NCI-H1092 (cell line): Measurements from ENCODE around the gene NSD2.
"Not testable (repeated sequence)": the region's sequence is repeated elsewhere in the genome, so short reads cannot be mapped to it uniquely, and the experiment has no call there.

Source experiments
- DNase-seq: peaks from one replicate; lab custom pipeline; 2025; lab: John Stamatoyannopoulos, UW

Gene NSD2

DNA sequence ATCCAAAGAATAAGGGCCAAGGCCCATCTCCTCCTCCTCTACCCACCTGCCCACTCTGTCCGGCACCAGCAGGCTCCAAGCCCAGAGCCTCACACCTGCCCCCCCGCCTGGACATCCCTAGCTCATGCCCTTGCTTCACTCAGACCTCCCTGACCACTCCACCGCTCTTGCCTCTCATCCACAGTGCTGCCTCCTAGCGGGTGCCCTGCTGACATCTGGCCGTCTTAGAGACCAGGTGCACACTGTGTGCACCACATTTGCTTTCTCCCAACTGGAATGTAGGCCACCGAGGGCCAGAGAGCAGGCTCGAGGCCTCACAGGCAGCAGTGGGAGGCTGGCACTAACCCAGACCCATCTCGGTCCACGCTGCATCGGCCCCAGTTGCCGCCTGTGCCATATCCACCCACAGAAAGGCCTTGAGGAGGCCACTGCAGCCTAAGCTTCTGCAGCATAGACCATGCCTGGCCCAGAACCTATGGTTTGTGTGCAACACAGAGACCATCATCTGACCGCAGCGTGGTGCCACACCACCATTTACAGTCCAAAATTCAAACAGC, 28.8 kb upstream of the NSD2 start:
- no peak for DNase-seq

DNA sequence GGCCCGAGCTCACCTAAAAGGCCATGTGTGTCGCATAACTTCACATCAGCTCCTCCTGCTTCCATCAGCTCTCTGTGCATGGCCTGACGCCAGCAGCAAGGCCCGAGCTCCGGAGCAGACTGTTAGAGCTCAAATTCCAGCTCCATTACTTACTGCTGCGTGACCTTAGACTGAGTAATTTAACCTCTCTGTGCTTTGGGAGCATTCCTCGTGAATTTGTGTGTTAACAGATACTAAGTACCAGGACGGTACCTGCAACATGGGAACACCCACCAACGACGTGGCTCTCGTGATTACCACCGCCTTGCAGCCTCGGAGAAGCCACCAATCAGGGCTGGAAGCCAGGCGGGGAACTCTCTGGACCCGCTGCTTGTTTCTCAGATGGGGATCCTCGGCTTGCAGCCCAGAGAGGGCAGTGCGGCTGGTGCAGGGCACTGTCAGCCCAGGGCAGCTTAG, 28.2 kb upstream of the NSD2 start:
- DNase-seq, result no peak

DNA sequence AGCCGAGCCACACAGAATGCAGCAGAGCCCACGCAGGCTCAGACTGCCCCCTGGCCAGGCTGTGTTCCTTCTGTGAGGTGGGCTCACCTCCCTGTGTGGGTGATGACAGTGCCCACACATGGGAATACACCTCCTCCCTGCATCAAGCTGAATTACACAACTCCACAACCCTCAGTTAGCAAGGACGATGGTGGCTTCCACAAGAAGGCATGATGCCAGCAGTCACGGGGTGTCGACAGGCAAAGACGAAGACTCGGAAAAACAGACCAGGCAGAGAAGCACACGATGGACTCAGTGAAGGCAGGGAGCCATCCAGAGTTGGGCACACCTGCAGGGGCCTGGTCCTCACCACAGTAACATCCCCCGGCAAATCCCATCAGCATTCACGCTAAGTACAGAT, 27.3 kb upstream of the NSD2 start:
- DNase-seq, result no peak

DNA sequence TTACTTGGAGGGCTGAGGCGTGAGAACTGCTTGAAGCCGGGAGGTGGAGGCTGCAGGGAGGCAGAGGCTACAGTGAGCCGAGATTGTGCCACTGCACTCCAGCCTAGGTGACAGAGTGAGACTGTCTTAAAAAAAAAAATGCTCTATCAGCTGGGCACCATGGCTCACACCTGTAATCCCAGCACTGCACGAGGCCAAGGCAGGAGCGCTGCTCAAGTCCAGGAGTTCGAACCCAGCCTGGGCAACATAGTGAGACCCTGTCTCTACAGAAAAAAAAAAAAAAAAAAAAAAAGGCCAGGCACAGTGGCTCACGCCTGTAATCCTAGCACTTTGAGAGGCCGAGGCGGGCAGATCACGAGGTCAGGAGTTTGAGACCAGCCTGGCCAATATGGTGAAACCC, 26.6 kb upstream of the NSD2 start:
- not testable (repeated sequence) for DNase-seq

DNA sequence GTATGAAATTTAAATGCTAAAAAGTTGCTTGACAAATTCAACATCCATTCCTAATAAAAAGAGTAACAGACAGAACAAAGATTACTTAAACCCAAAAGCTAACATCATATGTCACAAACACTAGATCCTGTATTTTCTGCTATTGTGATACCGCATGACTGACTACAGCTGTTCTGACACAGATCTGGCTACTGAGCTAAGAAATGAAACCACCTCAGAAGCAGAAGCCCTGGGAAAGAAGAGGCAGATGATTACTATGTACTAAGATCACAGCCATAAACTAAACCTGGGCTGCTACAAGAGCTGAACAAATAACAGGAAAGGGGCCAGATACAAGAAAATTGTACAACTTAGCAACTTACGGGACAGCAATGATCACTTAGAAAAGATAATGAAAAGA, 24.6 kb upstream of the NSD2 start:
- DNase-seq, result no peak

DNA sequence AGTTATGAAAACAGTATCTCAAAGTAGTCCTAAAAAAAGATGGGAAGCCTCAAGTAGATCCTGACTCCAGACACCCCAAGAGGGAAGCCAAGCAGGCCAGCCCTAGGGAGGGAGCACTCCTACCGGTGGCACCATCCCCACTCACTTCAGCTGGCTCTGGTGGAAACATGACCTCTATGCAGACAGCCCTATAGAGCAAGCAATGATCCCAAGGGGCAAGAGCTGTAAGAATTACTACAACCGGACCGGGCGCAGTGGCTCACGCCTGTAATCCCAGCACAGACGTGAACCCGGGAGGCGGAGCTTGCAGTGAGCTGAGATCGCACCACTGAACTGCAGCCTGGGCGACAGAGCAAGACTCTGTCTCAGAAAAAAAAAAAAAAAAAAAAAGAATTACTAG, 20.9 kb upstream of the NSD2 start:
- no peak for DNase-seq

DNA sequence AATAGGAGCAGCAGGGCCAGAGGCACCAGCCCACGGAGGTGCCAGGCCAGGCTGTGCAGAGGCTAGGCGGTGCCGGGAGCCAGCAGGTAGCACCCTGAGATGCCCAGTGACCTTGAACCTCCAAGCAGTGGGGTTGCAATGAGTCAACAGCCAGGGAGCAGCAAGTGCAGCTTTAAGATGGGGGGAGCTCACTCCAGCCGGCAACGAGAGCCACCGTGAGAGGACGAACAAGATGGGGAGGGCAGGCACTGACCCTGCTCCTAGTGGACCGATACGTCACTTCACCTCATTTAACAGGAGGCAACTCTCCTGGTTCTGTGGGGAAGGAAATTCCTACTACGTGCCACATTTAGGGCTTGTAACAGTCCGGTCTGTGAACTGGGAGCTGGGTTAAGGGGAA, 20.0 kb upstream of the NSD2 start:
- no peak for DNase-seq

DNA sequence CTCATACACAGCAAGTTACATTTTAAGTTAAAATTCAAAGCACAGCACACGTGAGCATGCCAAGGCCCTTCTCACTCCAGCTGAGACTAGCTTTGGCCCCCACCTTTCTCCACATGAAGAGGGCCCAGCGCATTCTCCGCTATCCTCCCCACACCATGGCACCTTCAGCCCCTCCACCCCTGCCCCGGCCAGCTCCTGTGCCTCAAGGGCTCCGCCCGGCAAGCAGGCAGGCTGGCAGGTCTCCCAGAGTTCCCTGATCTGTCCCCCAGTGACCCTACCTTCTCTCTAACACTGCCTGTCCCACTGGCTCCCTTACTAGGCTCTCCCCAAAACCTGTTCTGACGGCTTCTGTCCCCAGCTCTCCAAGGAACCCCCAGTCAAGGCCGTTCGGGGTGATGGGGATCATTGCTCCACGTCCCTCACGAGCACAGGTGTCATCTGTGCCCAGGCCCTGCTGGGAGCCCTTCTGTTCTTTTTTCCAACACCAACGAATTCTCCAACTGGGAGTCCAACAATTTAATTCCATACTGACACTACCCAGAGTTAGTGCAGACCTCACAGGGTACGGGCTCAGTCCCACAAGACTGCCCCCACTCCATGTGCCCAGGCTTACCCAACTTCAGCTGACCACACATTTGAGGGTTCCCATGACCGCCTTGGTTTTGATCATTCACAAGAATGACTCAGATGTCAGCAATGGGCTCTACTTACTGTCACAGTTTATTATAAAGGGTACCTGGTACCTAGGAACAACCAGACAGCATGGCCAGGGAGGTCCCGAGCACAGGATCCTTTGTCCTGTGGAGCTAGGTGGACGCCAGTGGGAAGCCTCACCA, 19.4 kb upstream of the NSD2 start:
- no peak for DNase-seq

DNA sequence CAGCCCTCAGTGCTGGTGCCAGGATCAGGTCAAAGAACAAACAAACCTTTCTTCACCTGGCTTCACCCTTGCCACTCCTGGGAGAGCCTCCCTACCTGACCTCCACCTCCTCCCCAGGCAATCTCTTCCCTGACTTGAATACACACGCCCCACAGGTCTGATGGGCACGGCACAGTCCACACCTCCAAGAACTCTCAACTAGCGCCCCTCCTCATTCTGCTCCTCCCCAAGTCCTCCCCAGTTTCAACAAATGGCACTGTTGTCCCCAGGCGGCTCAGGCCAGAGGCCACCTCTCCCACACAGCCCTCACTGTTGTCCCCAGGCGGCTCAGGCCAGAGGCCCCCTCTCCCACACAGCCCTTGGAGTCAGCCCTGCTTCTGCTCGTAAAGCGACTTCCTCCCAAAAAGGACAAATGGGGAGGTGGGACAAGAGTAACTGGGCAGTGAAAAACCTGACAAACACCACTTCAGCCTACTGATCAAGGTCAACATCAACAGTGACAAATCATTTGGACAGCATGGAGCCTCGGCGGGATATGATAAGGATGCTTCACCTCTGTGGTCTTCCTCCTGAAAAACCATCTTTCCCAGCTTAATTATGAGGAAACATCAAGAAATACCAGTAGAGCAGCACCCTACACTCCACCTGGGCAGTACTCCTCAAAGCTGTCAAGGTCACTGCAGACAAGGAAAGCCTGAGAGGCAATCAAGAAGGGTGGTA, 18.1 kb upstream of the NSD2 start:
- no peak for DNase-seq

DNA sequence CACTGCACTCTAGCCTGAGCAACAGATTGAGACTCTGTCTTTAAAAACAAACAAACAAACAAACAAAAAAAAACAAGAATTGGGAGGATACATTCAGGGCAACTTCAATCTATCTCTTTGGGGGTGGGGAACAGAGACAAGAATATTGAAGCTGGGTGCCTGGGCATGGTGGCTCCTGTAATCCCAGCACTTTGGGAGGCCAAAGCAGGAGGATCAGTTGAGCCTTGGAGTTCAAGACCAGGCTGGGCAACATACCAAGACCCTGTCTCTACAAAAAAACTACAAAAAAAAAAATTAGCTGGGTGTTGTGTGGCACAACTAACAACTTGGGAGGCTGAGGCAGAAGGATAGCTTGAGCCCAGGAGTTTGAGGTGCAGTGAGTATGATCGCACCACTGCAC, 16.4 kb upstream of the NSD2 start:
- DNase-seq, result no peak

DNA sequence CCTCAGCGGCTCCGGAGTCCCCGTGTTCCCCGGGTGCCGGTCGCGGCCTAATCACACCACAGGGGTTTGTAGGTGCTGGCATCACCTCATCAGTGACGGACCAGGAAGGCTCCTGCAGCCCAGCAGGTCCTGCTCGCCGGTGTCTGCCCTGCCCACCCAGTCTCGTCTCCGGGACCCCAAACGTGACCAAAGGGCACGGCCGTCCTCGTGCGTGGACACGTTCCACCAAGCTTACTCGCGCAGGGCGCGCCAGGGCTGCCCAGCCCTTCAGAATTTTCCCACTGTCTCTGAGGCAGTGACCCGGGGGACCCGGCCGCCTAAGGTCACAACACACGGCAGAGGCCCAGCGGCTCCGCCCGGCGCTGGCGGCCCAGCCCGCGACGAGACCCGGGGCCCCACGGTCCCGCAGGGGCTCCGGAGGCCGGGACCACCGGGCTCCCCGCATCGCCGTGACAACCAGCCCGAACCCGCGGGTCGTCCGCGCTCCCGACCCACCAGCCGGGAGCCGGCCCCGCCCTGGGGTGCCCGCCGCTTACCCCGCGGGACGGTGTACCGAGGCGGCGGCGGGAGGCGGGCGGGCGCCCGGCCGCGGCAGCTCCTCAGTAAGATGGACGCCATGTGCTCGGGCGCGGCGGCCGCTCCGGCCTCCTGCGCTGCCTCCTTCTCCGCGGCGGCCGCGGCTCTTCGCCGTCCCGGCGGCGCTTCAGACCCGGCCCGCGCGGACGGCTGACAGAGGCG, 15.7 kb upstream of the NSD2 start:
- DNase-seq, result no peak

DNA sequence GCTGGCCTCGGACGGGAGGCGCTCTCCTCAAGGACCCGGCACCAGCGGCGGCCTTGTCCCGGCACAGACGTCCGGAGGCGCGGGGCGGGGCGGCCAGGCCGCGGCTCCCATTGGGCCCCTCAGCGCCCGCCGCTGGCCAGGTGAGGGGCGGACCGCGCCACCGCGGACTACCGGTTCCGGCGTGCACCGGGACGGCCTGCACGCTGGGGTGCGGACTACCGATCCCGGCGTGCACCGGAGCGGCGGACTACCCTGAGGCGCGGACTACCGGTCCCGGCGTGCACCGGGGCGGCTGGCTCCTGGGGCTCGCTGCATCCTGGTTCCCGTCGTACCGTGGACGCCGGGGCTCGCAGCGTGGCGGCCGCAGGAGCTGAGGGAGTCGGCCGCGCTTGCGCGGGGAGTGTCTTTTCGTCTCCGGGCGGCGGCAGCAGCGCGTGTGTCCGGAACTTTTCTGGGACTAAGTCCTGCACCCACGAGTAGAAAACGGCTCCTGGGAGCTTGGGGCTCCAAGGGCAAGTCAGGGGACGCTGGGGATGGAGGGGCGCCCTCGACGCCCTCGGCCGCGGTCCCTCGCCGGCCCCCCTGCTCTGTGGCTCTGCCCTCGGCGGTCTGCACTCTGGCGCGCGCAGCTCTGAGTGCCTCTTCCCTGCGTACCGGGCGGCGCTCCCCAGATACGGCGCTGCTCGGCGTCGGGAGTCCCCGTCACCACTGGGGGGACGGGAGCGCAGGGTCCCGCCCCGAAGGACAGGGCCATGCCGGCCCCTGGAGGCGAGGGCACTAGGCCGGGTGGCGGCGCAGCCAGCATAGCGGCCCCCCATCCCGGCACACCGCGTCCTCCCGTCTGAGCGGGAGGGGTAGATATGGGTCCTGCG, 14.9 kb upstream of the NSD2 start, which contains the start of gene LETM1:
LETM1 (minus strand) TSS at position 86 of the 872 bp plus-strand sequence. CDS start 206 bp downstream, outside the sequence.
- peak; percentile 91 for DNase-seq

DNA sequence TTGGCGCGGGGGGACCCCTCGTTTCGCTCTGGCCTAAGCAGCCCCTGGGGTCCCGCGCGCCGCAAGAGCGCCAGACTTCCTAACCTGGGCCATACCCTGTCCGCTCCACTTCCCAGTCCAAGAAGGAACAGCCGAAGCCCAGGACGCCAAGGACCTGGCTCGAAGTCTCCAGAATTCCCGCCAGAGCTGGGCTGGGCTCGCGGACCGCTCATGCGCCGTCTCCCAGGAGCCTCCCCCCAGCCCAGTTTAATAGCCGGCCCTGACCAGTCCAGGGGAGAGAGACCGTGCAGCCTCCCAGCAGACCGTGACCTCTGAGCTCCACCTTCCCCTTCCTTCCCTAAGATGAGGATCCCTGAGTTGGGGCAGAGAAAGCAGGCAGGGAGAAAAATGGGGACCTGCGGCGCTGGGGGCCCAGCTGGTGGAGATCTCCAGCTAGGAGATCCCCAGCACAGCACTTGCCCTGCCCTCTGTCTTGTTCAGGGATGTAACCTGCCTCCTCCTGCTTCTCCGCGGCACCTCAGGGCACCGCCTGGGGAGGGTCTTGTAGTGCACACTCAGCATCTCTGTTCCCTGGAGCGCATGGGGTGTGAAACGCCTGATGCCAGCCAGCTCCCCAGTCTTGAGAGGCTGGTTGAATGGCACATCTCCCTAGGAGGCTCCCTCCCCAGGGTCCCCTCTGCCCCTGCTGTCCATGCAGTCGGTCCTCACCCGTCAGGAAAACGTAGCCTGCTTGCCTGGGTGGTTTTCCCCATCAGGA, 14.1 kb upstream of the NSD2 start:
- DNase-seq, result no peak

DNA sequence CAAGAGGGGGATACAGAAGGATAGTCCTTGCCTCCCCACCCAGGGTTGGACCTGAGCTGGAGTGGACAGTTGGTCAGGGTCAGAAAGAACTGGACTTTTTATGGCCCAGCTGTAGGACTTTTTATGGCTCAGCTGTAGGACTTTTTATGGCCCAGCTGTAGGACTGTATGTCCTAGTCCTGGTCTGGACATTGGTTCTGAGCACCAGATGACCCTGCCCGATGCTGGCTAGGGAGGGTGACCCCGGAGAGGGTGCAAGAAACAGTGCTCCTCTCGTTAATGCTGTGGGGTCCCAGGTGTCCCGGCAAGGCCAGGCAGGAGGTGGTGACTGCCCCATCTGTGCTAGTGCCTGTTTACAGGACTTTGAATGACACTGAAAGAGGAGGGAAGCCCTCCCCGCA, 13.3 kb upstream of the NSD2 start:
- no peak for DNase-seq

DNA sequence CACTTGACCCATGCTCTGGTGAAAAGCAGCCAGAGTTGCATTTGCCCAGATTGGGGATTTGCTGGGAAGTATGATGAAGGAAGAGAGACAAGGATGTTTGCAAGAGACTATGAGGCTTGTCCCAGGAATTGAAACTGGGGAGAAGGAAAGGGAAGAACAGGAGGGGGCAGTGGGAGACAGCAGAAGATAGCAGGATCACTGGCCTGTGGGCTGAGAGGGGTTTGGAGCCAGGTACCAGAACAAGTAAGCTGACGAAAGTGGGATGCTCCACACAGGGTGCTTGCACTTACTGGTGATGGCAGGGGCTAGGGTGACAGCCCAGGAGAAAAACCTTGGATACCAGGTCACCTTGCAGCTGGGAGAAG, 11.8 kb upstream of the NSD2 start:
- DNase-seq, result no peak

DNA sequence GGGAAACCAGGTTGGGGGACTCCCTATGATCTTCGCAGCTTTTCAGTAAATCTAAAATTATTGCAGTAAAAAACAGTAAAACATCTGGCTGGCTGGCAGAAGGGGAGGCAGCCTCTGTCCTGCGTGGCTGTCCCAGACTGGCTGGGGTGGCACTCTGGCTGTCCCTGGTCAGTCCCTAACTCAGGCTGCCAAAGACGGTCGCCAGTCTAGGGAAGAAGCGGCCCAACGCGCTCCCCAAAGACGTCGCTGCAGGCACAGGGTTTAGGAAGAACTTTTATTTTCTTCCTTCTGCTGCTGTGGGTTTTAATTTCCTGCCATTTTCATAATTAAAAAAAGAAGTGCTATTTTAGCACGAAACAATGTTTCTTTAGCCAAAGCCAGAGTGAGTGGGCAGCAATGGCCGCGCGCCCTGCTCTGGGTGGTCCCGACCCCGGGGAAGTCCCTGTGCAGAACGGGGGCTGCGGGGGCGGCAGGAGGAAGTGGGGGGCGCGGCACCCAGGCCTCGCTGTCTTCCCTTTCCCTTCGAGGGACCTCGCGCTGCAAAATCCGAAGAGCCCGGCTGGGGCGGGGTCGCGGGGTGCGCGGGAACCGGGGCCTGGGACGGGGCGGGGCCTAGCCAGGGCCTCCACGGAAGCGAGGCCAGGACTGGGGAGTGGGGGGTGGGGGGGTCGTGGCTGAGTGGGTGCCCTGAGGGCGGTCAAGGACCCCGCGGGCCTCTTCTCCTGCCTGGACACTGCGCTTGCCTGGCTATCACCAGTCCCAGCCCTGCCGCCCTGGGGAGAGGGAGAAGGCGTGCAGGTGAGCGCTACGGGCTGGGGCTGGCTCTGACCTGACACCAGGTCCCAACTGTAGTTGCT, 8.9 kb upstream of the NSD2 start:
- DNase-seq, result no peak

DNA sequence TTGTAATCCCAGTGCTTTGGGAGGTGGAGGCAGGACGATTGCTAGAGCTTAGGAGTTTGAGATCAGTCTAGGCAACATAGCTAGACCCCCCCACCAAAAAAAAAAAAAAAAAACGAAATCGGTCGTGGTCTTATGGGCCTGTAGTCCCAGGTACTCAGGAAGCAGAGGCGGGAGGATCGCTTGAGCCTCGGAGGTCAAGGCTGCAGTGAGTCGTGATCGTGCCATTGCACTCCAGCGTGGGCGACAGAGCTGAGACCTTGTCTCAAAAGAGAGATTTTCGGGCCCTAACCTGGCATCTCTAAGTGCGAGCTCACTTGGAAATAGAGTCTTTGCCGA, 8.3 kb upstream of the NSD2 start:
- no peak for DNase-seq

DNA sequence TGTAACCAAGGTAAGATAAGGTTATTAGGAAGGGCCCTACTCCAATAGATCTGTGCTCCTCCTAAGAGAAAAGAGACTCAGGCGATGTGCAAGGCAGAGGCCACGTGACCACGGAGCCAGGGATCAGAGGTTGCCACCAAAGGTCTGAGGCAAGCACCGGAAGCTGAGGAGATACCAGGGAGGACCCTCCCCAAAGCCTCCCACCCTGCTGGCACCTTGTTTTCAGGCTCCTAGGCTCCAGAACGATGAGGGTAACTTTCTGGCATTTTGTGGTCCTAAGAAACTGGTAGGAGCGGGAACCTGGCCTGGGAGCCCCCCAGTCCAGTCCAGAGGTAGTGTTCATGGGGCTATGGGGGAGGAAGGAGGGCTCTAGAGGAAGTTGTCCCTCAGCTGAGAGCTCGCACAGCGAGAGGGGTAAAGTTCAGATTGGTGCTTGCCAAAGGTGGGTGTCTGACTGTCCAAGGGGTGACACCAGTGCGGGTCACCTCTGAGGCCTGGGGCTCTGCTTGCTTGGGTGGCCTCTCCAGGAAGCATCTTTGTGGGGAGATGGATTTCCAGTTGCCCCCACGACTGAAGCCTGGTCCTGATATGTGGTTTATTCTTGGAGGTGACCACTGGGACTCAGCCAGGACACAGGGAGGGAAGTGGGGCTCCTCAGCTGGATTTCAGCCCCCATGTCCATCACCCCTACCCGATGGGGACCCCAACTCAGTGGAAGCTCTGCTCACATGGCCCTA, 7.7 kb upstream of the NSD2 start:
- no peak for DNase-seq
